Neutrophil (primary cell): ENCODE measurements around the gene PXYLP1.

Source experiments
- H3K27ac ChIP-seq: fragments of 200-600 bp; sonication (generic); 2 replicates; pipeline ENCODE4 v1.5.1; 2016; ENCODE audit warnings: mild to moderate bottlenecking, moderate library complexity
- H3K27me3 ChIP-seq: fragments of 200-600 bp; sonication (generic); 2 replicates; pipeline ENCODE4 v1.6.0; 2016; ENCODE audit warnings: mild to moderate bottlenecking
- H3K36me3 ChIP-seq: fragments of 200-600 bp; sonication (generic); 2 replicates; pipeline ENCODE4 v1.5.1; 2017
- H3K4me1 ChIP-seq, 2 experiments: fragments of 200-600 bp in 1 of 2; sonication (generic) in 1 of 2; 1 replicate in 1 of 2; 2 replicates in 1 of 2; pipeline versions ENCODE4 v1.5.1 to v1.6.1; 2013 to 2016; ENCODE audit warnings: low read depth in 1 of 2, low read length in 1 of 2, mild to moderate bottlenecking in 1 of 2, moderate library complexity in 1 of 2; ENCODE audit not compliant: control insufficient read depth in 1 of 2, insufficient read depth in 1 of 2
- H3K4me3 ChIP-seq, 2 experiments: fragments of 200-600 bp in 1 of 2; sonication (generic) in 1 of 2; 1 replicate in 1 of 2; 2 replicates in 1 of 2; pipeline ENCODE4 v1.5.1; 2013 to 2016; ENCODE audit warnings: low read depth in 1 of 2, low read length in 1 of 2, mild to moderate bottlenecking in 1 of 2, moderate library complexity in 1 of 2
- H3K9me3 ChIP-seq: fragments of 200-600 bp; sonication (generic); 2 replicates; pipeline ENCODE4 v1.5.1; 2016
- CTCF ChIP-seq: fragments of 200-600 bp; sonication (generic); IDR thresholded peaks from 2 replicates; pipeline ENCODE4 v1.5.1; 2016; ENCODE audit warnings: antibody characterized with exemption

The PXYLP1 gene

GRCh38 chr3:141250828-141251227 lies 19.2 kb downstream of the PXYLP1 start:
- Histone ChIP-seq H3K27me3 (no peaks in the 10 kb centered on the region), H3K9me3 (no peaks in the 10 kb centered on the region), H3K4me1 (no peaks in the 10 kb centered on the region), H3K4me3 (no peak overlapping the region), H3K36me3 (no peaks in the 10 kb centered on the region), H3K27ac (no peak overlapping the region)
- TF ChIP-seq CTCF: no peak

DNA sequence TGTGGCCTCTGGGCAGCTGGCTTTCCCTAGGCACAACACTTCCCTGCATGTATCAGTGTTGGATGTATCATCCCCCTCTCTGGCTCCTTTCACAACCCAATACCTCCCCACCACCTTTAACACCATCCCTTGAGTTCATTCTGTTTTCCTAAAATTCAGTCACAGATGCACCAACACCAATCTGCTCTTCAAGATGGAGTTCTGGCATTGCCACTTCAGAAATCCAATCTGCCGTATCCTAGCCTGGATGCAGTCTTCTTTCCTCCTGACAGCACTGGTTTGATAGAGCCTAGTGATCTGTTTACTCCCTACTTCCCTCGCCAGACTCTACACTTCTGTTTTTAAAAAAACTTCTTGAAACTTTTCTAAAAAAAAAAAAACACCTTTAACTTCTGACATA lies 21.7 kb downstream of the PXYLP1 start:
- no peaks in the 10 kb centered on the region for H3K9me3 ChIP-seq
- H3K4me3 ChIP-seq: no peak overlapping the region
- no peak for TF ChIP-seq CTCF

DNA sequence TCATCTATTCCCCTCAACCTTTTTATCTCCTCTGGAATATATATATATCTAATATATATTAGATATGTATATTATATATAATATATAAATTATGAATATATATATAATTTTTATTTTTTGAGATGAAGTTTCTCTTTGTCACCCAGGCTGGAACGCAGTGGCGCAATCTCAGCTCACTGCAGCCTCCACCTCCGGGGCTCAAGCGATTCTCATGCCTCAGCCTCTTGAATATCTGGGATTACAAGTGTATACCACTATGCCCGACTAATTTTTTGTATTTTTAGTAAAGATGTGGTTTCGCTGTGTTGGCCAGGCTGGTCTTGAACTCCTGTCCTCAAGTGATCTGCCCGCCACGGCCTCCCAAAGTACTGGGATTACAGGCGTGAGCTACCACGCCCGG lies 22.2 kb downstream of the PXYLP1 start:
- Histone ChIP-seq H3K4me1 (no peaks in the 10 kb centered on the region), H3K4me3 (no peak overlapping the region), H3K27ac (no peak overlapping the region), H3K9me3 (no peaks in the 10 kb centered on the region), H3K36me3 (no peaks in the 10 kb centered on the region), H3K27me3 (no peaks in the 10 kb centered on the region)
- no peak for TF ChIP-seq CTCF

More for the DNA sequence above, 21.7 kb downstream of the PXYLP1 start:
- Histone ChIP-seq H3K27me3 (no peaks in the 10 kb centered on the region), H3K36me3 (no peaks in the 10 kb centered on the region), H3K27ac (no peak overlapping the region), H3K4me1 (no peaks in the 10 kb centered on the region)

- TF ChIP-seq CTCF: no peak
- H3K4me3 ChIP-seq: no peak overlapping the region
- H3K36me3 ChIP-seq: peaks cover 3% of the 10 kb centered on the region
- H3K27ac ChIP-seq: no peak overlapping the region
- H3K9me3 ChIP-seq: no peaks in the 10 kb centered on the region
- no peaks in the 10 kb centered on the region for H3K4me1 ChIP-seq
- no peaks in the 10 kb centered on the region for H3K27me3 ChIP-seq
Measured at GRCh38 chr3:141255137-141255845, 23.7 kb downstream of the PXYLP1 start.

DNA sequence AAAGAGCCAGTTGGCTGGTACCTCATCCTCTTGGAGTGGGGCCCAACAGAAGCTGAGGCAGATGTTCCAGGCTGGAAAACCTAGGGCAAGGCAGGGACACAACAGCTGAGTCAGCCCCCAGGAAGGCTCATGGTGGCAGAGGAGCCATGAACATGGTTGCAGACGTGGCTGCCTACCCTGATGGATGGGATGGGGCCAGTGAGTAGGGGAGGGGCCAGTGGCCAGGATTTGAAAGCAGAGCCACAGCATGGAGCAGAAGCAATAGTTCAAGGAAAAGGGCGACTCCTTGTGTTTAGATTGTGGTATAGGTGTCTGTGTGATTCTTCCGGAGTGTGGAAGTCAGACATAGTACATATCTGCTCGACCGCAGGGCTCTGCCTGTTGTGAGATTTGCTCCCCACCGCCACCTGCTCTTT lies 24.2 kb downstream of the PXYLP1 start:
- Histone ChIP-seq H3K36me3 (peaks cover 8% of the 10 kb centered on the region), H3K4me3 (no peak overlapping the region), H3K27ac (no peak overlapping the region), H3K27me3 (no peaks in the 10 kb centered on the region), H3K9me3 (no peaks in the 10 kb centered on the region), H3K4me1 (no peaks in the 10 kb centered on the region)
- TF ChIP-seq CTCF: no peak
